ENCODE data around the gene BCOR. TPM values are rescaled to one million over a fixed set of nuclear protein-coding genes. Genes with fewer than 3 reads are reported as not detected.

The BCOR gene
- total and polyA plus RNA-seq, 2 of the 13 experiments (the other 11 are each of a cell fraction or from before 2014, with no cell fraction given) = 14.3 to 15.2 TPM

- TF ChIP-seq RERE (CRISPR knock-in tag; IDR thresholded peaks at IDR 0.05; ENCODE audit: low read depth) (no peak), LBX2 (CRISPR knock-in tag; IDR thresholded peaks at IDR 0.05; ENCODE audit: borderline replicate concordance) (no peak)
Measured at GRCh38 chrX:40117715-40118285, 20.0 kb upstream of the BCOR start (continued).

GRCh38 chrX:40116925-40117324 is 19.2 kb upstream of the BCOR start:
- Histone ChIP-seq H3K9ac (ENCODE audit: insufficient read depth, low read depth, low read length) (no peak overlapping the region), H3K27ac (ENCODE audit: extremely low read length, insufficient read depth, low read length) (no peak overlapping the region), H3K4me3 (replicated peaks in 1 of 3; ENCODE audit: insufficient read depth in 1 of 3, low read depth in 2 of 3, low read length in 3 of 3) (no peak overlapping the region), H3K9me3 (ENCODE audit: low read length) (no peaks in the 10 kb centered on the region), H3K4me1 (ENCODE audit: insufficient read depth, low read length) (no peaks in the 10 kb centered on the region), H3K36me3 (replicated peaks in 1 of 2; ENCODE audit: control insufficient read depth in 1 of 2, insufficient read depth in 2 of 2, low read length in 2 of 2) (no peaks in the 10 kb centered on the region; a peak in 3 of 5 replicates), H3K27me3 (ENCODE audit: control insufficient read depth in 1 of 2, insufficient read depth in 2 of 2, low read length in 2 of 2) (no peaks in the 10 kb centered on the region), H3K79me2 (ENCODE audit: insufficient read depth, low read length) (peaks cover 4% of the 10 kb centered on the region), H4K20me1 (ENCODE audit: insufficient read depth, low read length) (no peaks in the 10 kb centered on the region), H2AFZ (ENCODE audit: low read length) (no peak overlapping the region), H3K4me2 (ENCODE audit: low read depth, low read length) (no peak overlapping the region)
- WGBS (ENCODE audit: low lambda C conversion rate) = 95% methylated on average over 4 of the region's 9 CpGs
- ChIA-PET CTCF (ENCODE audit: low intra/inter-chr PET ratio, low total read pairs) (no interaction called here), POLR2A (interaction anchor here (1.1 kb wide), 1 partner anchor 24 kb away, joined by 3 read pairs; no protein-coding TSS in a partner anchor)
- intact Hi-C loops (cut with micrococcal nuclease; ENCODE audit: unreplicated experiment) (no loop called here), in situ Hi-C loops (cut with HindIII; ENCODE audit: extremely low pct_ligation_motif_present, low pct_unique_long_range_greater_than_20kb) (no loop called here)
- TF ChIP-seq SCMH1 (CRISPR knock-in tag; IDR thresholded peaks at IDR 0.05; ENCODE audit: borderline replicate concordance) = no peak
- TF ChIP-seq SKI (IDR thresholded peaks at IDR 0.05; ENCODE audit: partially characterized antibody) = no peak
- no peak for TF ChIP-seq MTERF4 (CRISPR knock-in tag; IDR thresholded peaks at IDR 0.05)
- no peak for TF ChIP-seq ZXDC (CRISPR knock-in tag; IDR thresholded peaks at IDR 0.05)
- FAIRE-seq (no peak), ATAC-seq (no peak), DNase-seq (ENCODE audit: low spot score) (no peak)
- no TSS peak for BruUV-seq (replicated peaks)
